IPS DF 6.9 (cell line): ENCODE measurements around the gene MANEAL.
A peak's percentile ranks its signal among the peaks of the same experiment; 100 is the strongest.

Experiments
- DNase-seq: peaks from one replicate; pipeline ENCODE4 v3.0.0-alpha.2; 2013; ENCODE audit warnings: low read depth, low spot score
- H3K27ac ChIP-seq: one replicate; pipeline ENCODE4 v1.5.1; 2013; ENCODE audit warnings: low read length, control low read depth
- H3K27me3 ChIP-seq: 2 replicates; pipeline ENCODE4 v1.6.1; 2013; ENCODE audit warnings: mild to moderate bottlenecking, low read length; ENCODE audit not compliant: control insufficient read depth, insufficient read depth
- H3K36me3 ChIP-seq: 2 replicates; pipeline ENCODE4 v1.6.1; 2013; ENCODE audit warnings: low read length; ENCODE audit not compliant: control insufficient read depth, insufficient read depth
- H3K4me1 ChIP-seq: 2 replicates; pipeline ENCODE4 v1.6.1; 2013; ENCODE audit warnings: low read length; ENCODE audit not compliant: control insufficient read depth, insufficient read depth
- H3K4me3 ChIP-seq: 2 replicates; pipeline ENCODE4 v1.5.1; 2013; ENCODE audit warnings: mild to moderate bottlenecking, low read length
- H3K9me3 ChIP-seq: 2 replicates; pipeline ENCODE4 v1.6.1; 2013; ENCODE audit warnings: low read length, inconsistent platforms; ENCODE audit not compliant: control insufficient read depth, insufficient read depth
- WGBS: extraction: QIAGEN DNeasy Blood & Tissue Kit; methylation state at CpG from one replicate; pipeline ENCODE4 v1.1.7; 2013; ENCODE audit warnings: mixed read lengths, missing lambda C conversion rate; ENCODE audit not compliant: insufficient read length, insufficient coverage; 5-methylcytosine and 5-hydroxymethylcytosine counted together

Gene MANEAL

GRCh38 chr1:37782491-37782890 lies 11.2 kb upstream of the MANEAL start:
- Histone ChIP-seq H3K4me3 (no peak overlapping the region), H3K27ac (no peak overlapping the region), H3K27me3 (no peaks in the 10 kb centered on the region), H3K9me3 (no peaks in the 10 kb centered on the region), H3K36me3 (no peaks in the 10 kb centered on the region), H3K4me1 (no peaks in the 10 kb centered on the region)
- WGBS: no CpG with 5 or more reads among the region's 17 CpGs
- DNase-seq: no peak

- Histone ChIP-seq H3K27me3 (peaks cover 14% of the 10 kb centered on the region; the same call in 1 of the 2 replicates), H3K27ac (no peak overlapping the region), H3K9me3 (no peaks in the 10 kb centered on the region), H3K4me3 (peak overlapping the region; percentile 21; the same call in 1 of the 2 replicates), H3K4me1 (no peaks in the 10 kb centered on the region), H3K36me3 (no peaks in the 10 kb centered on the region)
- WGBS: no CpG with 5 or more reads among the region's 36 CpGs
- no peak for DNase-seq
Observed at GRCh38 chr1:37792943-37793686, 532 bp upstream of the MANEAL start.

GRCh38 chr1:37794372-37795339 lies 1.0 kb downstream of the MANEAL start:
- H3K9me3 ChIP-seq: no peaks in the 10 kb centered on the region
- no peak overlapping the region for H3K27ac ChIP-seq
- no peaks in the 10 kb centered on the region for H3K36me3 ChIP-seq
- H3K27me3 ChIP-seq: peaks cover 14% of the 10 kb centered on the region; the same call in 1 of the 2 replicates
- no peak for DNase-seq
- WGBS: no CpG with 5 or more reads among the region's 59 CpGs
- H3K4me1 ChIP-seq: no peaks in the 10 kb centered on the region
- peak overlapping the region; percentile 37; the same call in 1 of the 2 replicates for H3K4me3 ChIP-seq

GRCh38 chr1:37795340-37796125 lies 1.9 kb downstream of the MANEAL start:
- no CpG with 5 or more reads among the region's 22 CpGs for WGBS
- no peak overlapping the region for H3K27ac ChIP-seq
- no peak overlapping the region for H3K4me3 ChIP-seq
- no peaks in the 10 kb centered on the region for H3K4me1 ChIP-seq
- no peaks in the 10 kb centered on the region for H3K36me3 ChIP-seq
- peak; percentile 31 for DNase-seq
- peaks cover 14% of the 10 kb centered on the region; the same call in 1 of the 2 replicates for H3K27me3 ChIP-seq
- H3K9me3 ChIP-seq: no peaks in the 10 kb centered on the region

GRCh38 chr1:37797750-37798345 lies 4.2 kb downstream of the MANEAL start:
- H3K27me3 ChIP-seq: peaks cover 6% of the 10 kb centered on the region; the same call in 1 of the 2 replicates
- H3K36me3 ChIP-seq: 0 out of 2 replicates have a peak, but pooled peaks cover 4% of the 10 kb centered on the region
- no peak for DNase-seq
- no peak overlapping the region for H3K4me3 ChIP-seq
- no peak overlapping the region for H3K27ac ChIP-seq
- no CpG with 5 or more reads among the region's 3 CpGs for WGBS
- no peaks in the 10 kb centered on the region for H3K4me1 ChIP-seq
- H3K9me3 ChIP-seq: no peaks in the 10 kb centered on the region

- no peak overlapping the region for H3K27ac ChIP-seq
- H3K4me3 ChIP-seq: no peak overlapping the region
- DNase-seq: no peak
- no peaks in the 10 kb centered on the region for H3K9me3 ChIP-seq
- no peaks in the 10 kb centered on the region for H3K27me3 ChIP-seq
- no CpG with 5 or more reads among the region's 1 CpG for WGBS
- H3K36me3 ChIP-seq: peaks cover 32% of the 10 kb centered on the region; the same call in 1 of the 2 replicates
- no peaks in the 10 kb centered on the region for H3K4me1 ChIP-seq
Observed at GRCh38 chr1:37802439-37802838, 8.8 kb downstream of the MANEAL start.

- peaks cover 32% of the 10 kb centered on the region for H3K36me3 ChIP-seq
- H3K9me3 ChIP-seq: no peaks in the 10 kb centered on the region
- H3K4me1 ChIP-seq: no peaks in the 10 kb centered on the region
- peak overlapping the region; percentile 100 for H3K4me3 ChIP-seq
- no peak overlapping the region for H3K27ac ChIP-seq
- no peak for DNase-seq
- WGBS: no CpG with 5 or more reads among the region's 9 CpGs
- H3K27me3 ChIP-seq: no peaks in the 10 kb centered on the region
Observed at GRCh38 chr1:37807220-37807554, 13.5 kb downstream of the MANEAL start.

GRCh38 chr1:37807555-37808368 lies 14.1 kb downstream of the MANEAL start, which contains the start of the genes C1orf122 and YRDC:
Gene C1orf122, plus strand, starts transcription at chr1:37807790. Its CDS starts 615 bp downstream, at chr1:37808405.
Gene YRDC, minus strand, starts transcription at chr1:37808208. Its CDS starts 28 bp downstream, at chr1:37808180.
- no peak within 1 kb of the TSS for H3K27ac ChIP-seq
- no peaks in the 10 kb centered on the region for H3K27me3 ChIP-seq
- peak within 1 kb of the TSS; percentile 100 for H3K4me3 ChIP-seq
- DNase-seq: peak; percentile 72
- no peaks in the 10 kb centered on the region for H3K9me3 ChIP-seq
- H3K36me3 ChIP-seq: peaks cover 29% of the 10 kb centered on the region
- no CpG with 5 or more reads among the region's 95 CpGs for WGBS
- H3K4me1 ChIP-seq: no peaks in the 10 kb centered on the region
